Keratinocyte (primary cell): ENCODE data around the gene TAF4.

ENCODE experiments used
- EZH2 ChIP-seq: IDR thresholded peaks from one replicate; pipeline ENCODE4 v1.6.1; 2012; ENCODE audit warnings: inconsistent platforms, mild to moderate bottlenecking, low read length, moderate library complexity
- TF ChIP-seq, protein P1 (sequence below), 3 experiments: IDR thresholded peaks in 1 of 3; conservative IDR thresholded peaks in 1 of 3; optimal IDR thresholded peaks in 1 of 3; 2 replicates in 2 of 3; 3 replicates in 1 of 3; pipeline versions ENCODE3 to v1.5.1; 2011; ENCODE audit warnings: low read length in 3 of 3, mild to moderate bottlenecking in 3 of 3, moderate library complexity in 2 of 3, control low read depth in 1 of 3, inconsistent platforms in 1 of 3; ENCODE audit not compliant: insufficient read depth in 2 of 3; ENCODE audit errors: extremely low read depth in 1 of 3

DNA sequence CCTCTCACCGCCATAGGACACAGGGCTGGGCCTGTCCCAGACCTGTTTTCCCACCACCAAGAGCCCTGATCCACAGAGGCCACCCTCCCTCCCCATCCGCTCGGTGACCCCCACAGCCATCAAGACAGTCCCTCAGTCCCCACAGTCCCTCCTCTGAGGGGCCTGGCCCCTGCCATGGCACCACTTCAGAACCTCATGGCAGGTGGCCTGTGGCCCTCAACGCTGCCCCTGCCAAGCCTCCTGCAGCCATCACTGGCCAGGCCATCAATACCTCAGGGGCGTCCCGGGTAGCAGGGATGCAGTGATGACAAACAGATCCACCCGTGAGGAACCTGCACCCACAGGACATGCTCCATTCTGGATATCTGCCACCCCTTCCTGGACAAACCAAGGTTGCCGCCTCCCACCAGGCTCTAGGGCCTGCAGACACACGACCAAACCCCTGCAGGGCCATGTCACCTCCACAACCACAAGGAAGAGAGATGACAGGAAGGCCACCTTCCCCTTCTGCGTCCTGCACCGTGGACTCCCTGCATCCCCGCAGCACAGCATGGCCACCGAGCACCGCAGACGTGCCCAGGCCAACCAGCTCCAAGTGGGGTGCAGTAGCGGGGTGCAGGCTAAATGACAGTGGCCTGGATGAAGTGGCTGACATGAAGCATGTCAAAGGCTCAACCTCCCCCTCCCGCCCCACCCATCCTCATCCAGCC, 14.0 kb downstream of the TAF4 start:
- TF ChIP-seq, protein P1, sequence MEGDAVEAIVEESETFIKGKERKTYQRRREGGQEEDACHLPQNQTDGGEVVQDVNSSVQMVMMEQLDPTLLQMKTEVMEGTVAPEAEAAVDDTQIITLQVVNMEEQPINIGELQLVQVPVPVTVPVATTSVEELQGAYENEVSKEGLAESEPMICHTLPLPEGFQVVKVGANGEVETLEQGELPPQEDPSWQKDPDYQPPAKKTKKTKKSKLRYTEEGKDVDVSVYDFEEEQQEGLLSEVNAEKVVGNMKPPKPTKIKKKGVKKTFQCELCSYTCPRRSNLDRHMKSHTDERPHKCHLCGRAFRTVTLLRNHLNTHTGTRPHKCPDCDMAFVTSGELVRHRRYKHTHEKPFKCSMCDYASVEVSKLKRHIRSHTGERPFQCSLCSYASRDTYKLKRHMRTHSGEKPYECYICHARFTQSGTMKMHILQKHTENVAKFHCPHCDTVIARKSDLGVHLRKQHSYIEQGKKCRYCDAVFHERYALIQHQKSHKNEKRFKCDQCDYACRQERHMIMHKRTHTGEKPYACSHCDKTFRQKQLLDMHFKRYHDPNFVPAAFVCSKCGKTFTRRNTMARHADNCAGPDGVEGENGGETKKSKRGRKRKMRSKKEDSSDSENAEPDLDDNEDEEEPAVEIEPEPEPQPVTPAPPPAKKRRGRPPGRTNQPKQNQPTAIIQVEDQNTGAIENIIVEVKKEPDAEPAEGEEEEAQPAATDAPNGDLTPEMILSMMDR (optimal IDR thresholded peaks at IDR 0.05 in 1 of 3, IDR thresholded peaks at IDR 0.05 in 1 of 3, conservative IDR thresholded peaks at IDR 0.05 in 1 of 3; ENCODE audit: extremely low read depth in 1 of 3, insufficient read depth in 2 of 3, low read length in 3 of 3), result no peak
- TF ChIP-seq EZH2, result no peak
